Gastroesophageal sphincter (tissue), 3 donors: Measurements from ENCODE around the gene TMBIM4.

Experiments
- POLR2A ChIP-seq, 2 donors: fragments of 450-650 bp; IDR thresholded peaks; one replicate each; pipeline ENCODE4 v1.6.1; 2017; ENCODE audit warnings: antibody characterized with exemption in 2 of 2, mild to moderate bottlenecking in 2 of 2, moderate library complexity in 1 of 2
- TF ChIP-seq, protein P1 (sequence below), 4 experiments: fragments of 200-600 bp in 2 of 4; fragments of 450-650 bp in 2 of 4; sonication (generic) in 1 of 4; IDR thresholded peaks; one replicate each; pipeline ENCODE4 v1.5.1; 2017 to 2019; ENCODE audit warnings: antibody characterized with exemption in 4 of 4, mild to moderate bottlenecking in 2 of 4, moderate library complexity in 2 of 4

DNA sequence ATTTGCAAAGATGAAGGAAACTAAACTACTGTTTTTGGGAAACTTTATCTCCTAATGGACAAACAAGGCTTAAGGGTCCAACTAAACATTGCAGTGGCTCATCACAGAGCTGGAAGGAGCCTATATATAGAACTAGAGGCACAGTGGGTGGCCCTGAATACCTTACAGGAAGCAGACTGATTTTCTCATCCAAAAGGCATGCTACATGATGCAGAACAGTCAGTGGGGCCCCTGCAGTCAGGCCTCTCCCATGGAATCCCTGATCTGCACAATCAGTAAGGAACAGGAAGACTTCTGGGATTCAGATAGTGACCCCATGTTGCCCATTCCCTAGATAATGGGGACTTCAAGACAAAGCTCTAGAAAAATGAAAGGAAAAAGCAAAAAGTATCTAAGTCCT, 37.4 kb downstream of the TMBIM4 start:
- TF ChIP-seq, protein P1, sequence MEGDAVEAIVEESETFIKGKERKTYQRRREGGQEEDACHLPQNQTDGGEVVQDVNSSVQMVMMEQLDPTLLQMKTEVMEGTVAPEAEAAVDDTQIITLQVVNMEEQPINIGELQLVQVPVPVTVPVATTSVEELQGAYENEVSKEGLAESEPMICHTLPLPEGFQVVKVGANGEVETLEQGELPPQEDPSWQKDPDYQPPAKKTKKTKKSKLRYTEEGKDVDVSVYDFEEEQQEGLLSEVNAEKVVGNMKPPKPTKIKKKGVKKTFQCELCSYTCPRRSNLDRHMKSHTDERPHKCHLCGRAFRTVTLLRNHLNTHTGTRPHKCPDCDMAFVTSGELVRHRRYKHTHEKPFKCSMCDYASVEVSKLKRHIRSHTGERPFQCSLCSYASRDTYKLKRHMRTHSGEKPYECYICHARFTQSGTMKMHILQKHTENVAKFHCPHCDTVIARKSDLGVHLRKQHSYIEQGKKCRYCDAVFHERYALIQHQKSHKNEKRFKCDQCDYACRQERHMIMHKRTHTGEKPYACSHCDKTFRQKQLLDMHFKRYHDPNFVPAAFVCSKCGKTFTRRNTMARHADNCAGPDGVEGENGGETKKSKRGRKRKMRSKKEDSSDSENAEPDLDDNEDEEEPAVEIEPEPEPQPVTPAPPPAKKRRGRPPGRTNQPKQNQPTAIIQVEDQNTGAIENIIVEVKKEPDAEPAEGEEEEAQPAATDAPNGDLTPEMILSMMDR (IDR thresholded peaks at IDR 0.05) = no peak
- no peak for TF ChIP-seq POLR2A (IDR thresholded peaks at IDR 0.05)
